A673 (cell line): ENCODE results near the gene ZC3HAV1L.

Source experiments
- CTCF ChIP-seq: fragments of 300-800, 200-600 bp; sonication (generic); conservative IDR thresholded peaks from 2 replicates; pipeline ENCODE4 v1.5.1; 2017; ENCODE audit warnings: low read depth, mild to moderate bottlenecking, antibody characterized with exemption, low read length, moderate library complexity, mixed read lengths
- EZH2 ChIP-seq: fragments of 200-600 bp; sonication (generic); IDR thresholded peaks from 2 replicates; pipeline ENCODE4 v1.6.1; 2017; ENCODE audit warnings: borderline replicate concordance, low read depth, mild to moderate bottlenecking, mixed read lengths, antibody characterized with exemption, low read length; ENCODE audit not compliant: poor library complexity, severe bottlenecking

GRCh38 chr7:138980563-138981291, 55.1 kb downstream of the ZC3HAV1L start:
- TF ChIP-seq EZH2 (no peak), CTCF (no peak)
